Endothelial cell of umbilical vein (primary cell): ENCODE results near the gene NBEA. TPM values are rescaled to one million over a fixed set of nuclear protein-coding genes. Genes with fewer than 3 reads are reported as not detected.

Experiments used
- BruUV-seq: library from RNA; stranded (reverse); fragments of 400-500 nt; replicated peaks from 2 replicates; lab custom pipeline; 2021; lab: Mats Ljungman, UMichigan
- CTCF ChIA-PET: fragments of 300-600, 350-600 bp; sonication (Branson Sonifier 250); formaldehyde crosslinking; loops from one replicate; lab custom pipeline; 2021; ENCODE audit warnings: antibody characterized with exemption, inconsistent platforms; lab: Charles Lee
- POLR2A ChIA-PET: fragments of 300-600, 350-600 bp; sonication (Branson Sonifier 250); formaldehyde crosslinking; loops from one replicate; lab custom pipeline; 2021; ENCODE audit warnings: antibody characterized with exemption, inconsistent platforms; lab: Charles Lee
- DNase-seq: peaks from one replicate; pipeline ENCODE4 v3.0.0-alpha.2; 2011; ENCODE audit warnings: low read depth, low spot score
- FAIRE-seq: peaks from 2 replicates; lab custom pipeline; 2011; peaks lifted over from hg19 to GRCh38; lab: Jason Lieb, UNC
- H2AFZ ChIP-seq: 2 replicates; pipeline ENCODE4 v1.6.0; 2012; ENCODE audit warnings: low read depth, low read length, control low read depth, inconsistent platforms
- H3K27ac ChIP-seq: 2 replicates; pipeline ENCODE4 v1.5.1; 2011; ENCODE audit warnings: low read depth, mild to moderate bottlenecking, control low read depth, low read length, moderate library complexity; ENCODE audit not compliant: insufficient read depth
- H3K27me3 ChIP-seq, 2 experiments: 2 replicates each; pipeline versions ENCODE4 v1.6.0 to v1.6.1; 2011; ENCODE audit warnings: low read length in 2 of 2, mixed read lengths in 1 of 2; ENCODE audit not compliant: control insufficient read depth in 2 of 2, insufficient read depth in 2 of 2
- H3K36me3 ChIP-seq, 2 experiments: 2 replicates in 1 of 2; 3 replicates in 1 of 2; pipeline ENCODE4 v1.5.1; 2011; ENCODE audit warnings: low read length in 2 of 2, mild to moderate bottlenecking in 1 of 2, moderate library complexity in 1 of 2; ENCODE audit not compliant: control insufficient read depth in 2 of 2, insufficient read depth in 2 of 2; ENCODE audit errors: extremely low read depth in 1 of 2
- H3K4me1 ChIP-seq: 3 replicates; pipeline ENCODE4 v1.5.1; 2011; ENCODE audit warnings: mild to moderate bottlenecking, low read length; ENCODE audit not compliant: control insufficient read depth, insufficient read depth; ENCODE audit errors: extremely low read depth
- H3K4me2 ChIP-seq: 2 replicates; pipeline ENCODE4 v1.6.1; 2011; ENCODE audit warnings: low read length, control low read depth, mixed read lengths; ENCODE audit not compliant: insufficient read depth
- H3K4me3 ChIP-seq, 3 experiments: fragments of 200-600 bp in 1 of 3; sonication (generic), shearing (Covaris generic) in 1 of 3; replicated peaks in 1 of 3; 2 replicates each; pipeline ENCODE4 v1.5.1; 2011 to 2016; ENCODE audit warnings: control low read depth in 3 of 3, low read length in 3 of 3, mild to moderate bottlenecking in 2 of 3, inconsistent platforms in 1 of 3, low read depth in 1 of 3, moderate library complexity in 1 of 3; ENCODE audit not compliant: insufficient read depth in 1 of 3
- H3K79me2 ChIP-seq: 2 replicates; pipeline ENCODE4 v1.6.0; 2012; ENCODE audit warnings: low read length, inconsistent platforms; ENCODE audit not compliant: control insufficient read depth, insufficient read depth
- H3K9ac ChIP-seq: replicated peaks from 2 replicates; pipeline ENCODE3; 2011; ENCODE audit warnings: low read length, control low read depth; ENCODE audit not compliant: insufficient read depth; ENCODE audit errors: extremely low read depth
- H3K9me1 ChIP-seq: replicated peaks from 3 replicates; pipeline ENCODE4 v1.6.0; 2011; ENCODE audit warnings: mild to moderate bottlenecking, low read length; ENCODE audit not compliant: control insufficient read depth, insufficient read depth; ENCODE audit errors: extremely low read depth
- H3K9me3 ChIP-seq: replicated peaks from 2 replicates; pipeline ENCODE4 v1.5.1; 2012; ENCODE audit warnings: low read length, inconsistent platforms; ENCODE audit not compliant: control insufficient read depth, insufficient read depth
- H4K20me1 ChIP-seq: replicated peaks from 2 replicates; pipeline ENCODE3; 2011; ENCODE audit warnings: mild to moderate bottlenecking, low read length; ENCODE audit not compliant: control insufficient read depth, insufficient read depth; ENCODE audit errors: extremely low read depth
- CTCF ChIP-seq, 2 donors: IDR thresholded peaks; 1 replicate in 1 of 2; 2 replicates in 1 of 2; pipeline ENCODE4 v1.5.1; 2011; ENCODE audit warnings: low read length in 2 of 2, mild to moderate bottlenecking in 2 of 2, moderate library complexity in 2 of 2, control low read depth in 1 of 2, inconsistent platforms in 1 of 2, low read depth in 1 of 2; ENCODE audit not compliant: insufficient read depth in 1 of 2; ENCODE audit errors: extremely low read depth in 1 of 2
- EZH2 ChIP-seq: IDR thresholded peaks from 2 replicates; pipeline ENCODE4 v1.6.1; 2012; ENCODE audit warnings: borderline replicate concordance, low read depth, mild to moderate bottlenecking, moderate library complexity, low read length, inconsistent platforms; ENCODE audit not compliant: severe bottlenecking
- FOS ChIP-seq: IDR thresholded peaks from 2 replicates; pipeline ENCODE4 v1.6.1; 2011; ENCODE audit warnings: mild to moderate bottlenecking, low read length, moderate library complexity, borderline replicate concordance; ENCODE audit not compliant: insufficient read depth
- GATA2 ChIP-seq: IDR thresholded peaks from 2 replicates; pipeline ENCODE4 v1.7.0; 2011; ENCODE audit warnings: low read depth, mild to moderate bottlenecking, moderate library complexity, mixed read lengths, low read length; ENCODE audit not compliant: insufficient read length, insufficient read depth
- JUN ChIP-seq: IDR thresholded peaks from 2 replicates; pipeline ENCODE4 v1.6.1; 2011; ENCODE audit warnings: borderline replicate concordance, low read depth; ENCODE audit not compliant: insufficient read length, insufficient read depth
- MAX ChIP-seq: IDR thresholded peaks from 2 replicates; pipeline ENCODE4 v1.6.1; 2011; ENCODE audit not compliant: insufficient read depth, insufficient read length
- MYC ChIP-seq: IDR thresholded peaks from one replicate; pipeline ENCODE4 v1.6.1; 2011; ENCODE audit warnings: mild to moderate bottlenecking, low read depth, low read length
- POLR2A ChIP-seq: IDR thresholded peaks from 2 replicates; pipeline ENCODE4 v1.6.1; 2012; ENCODE audit warnings: low read depth, mild to moderate bottlenecking, control low read depth, low read length
- POLR2AphosphoS5 ChIP-seq: IDR thresholded peaks from 2 replicates; pipeline ENCODE4 v1.6.1; 2012; ENCODE audit warnings: low read depth, mild to moderate bottlenecking, control low read depth, low read length, moderate library complexity; ENCODE audit not compliant: insufficient read depth
- dilution Hi-C: fragments of 300-500 bp; cut with MboI; formaldehyde crosslinking; loops from one replicate; pipeline ENCODE4 v1.15.0; 2019; ENCODE audit warnings: low sequenced_read_pairs; ENCODE audit not compliant: extremely low pct_ligation_motif_present
- intact Hi-C: fragments of 100-400 bp; cut with micrococcal nuclease; formaldehyde crosslinking; loops from one replicate; pipeline ENCODE4 v1.10.0; 2022
- polyA plus RNA-seq, 4 experiments: library from polyadenylated mRNA; depleted of rRNA in 3 of 4; stranded (reverse) in 3 of 4; unstranded in 1 of 4; fragments of >200 nt; gene quantifications; 2 replicates each; pipeline versions ENCODE4 v1.2.1 to v1.2.3, GENCODE V29; 2011 to 2012; ENCODE audit warnings: missing spikeins in 1 of 4
- total RNA-seq: library from RNA; stranded (reverse); gene quantifications from 2 replicates; pipeline ENCODE4 v1.2.3, GENCODE V29; 2021

Gene NBEA
- total and polyA plus RNA-seq, 2 donors (not counting 3 experiments of a cell fraction or from before 2014, with no cell fraction given): 3.0 to 4.8 TPM

- BruUV-seq: no TSS peak
- Histone ChIP-seq H3K4me3 (no peak overlapping the region), H3K27me3 (no peaks in the 10 kb centered on the region), H3K4me1 (no peaks in the 10 kb centered on the region), H3K27ac (no peak overlapping the region), H3K79me2 (no peaks in the 10 kb centered on the region), H4K20me1 (no peaks in the 10 kb centered on the region), H2AFZ (no peak overlapping the region), H3K9me1 (no peaks in the 10 kb centered on the region), H3K4me2 (no peak overlapping the region), H3K36me3 (no peaks in the 10 kb centered on the region), H3K9ac (no peak overlapping the region), H3K9me3 (no peaks in the 10 kb centered on the region)
- POLR2A ChIA-PET: no interaction called here
- FAIRE-seq: no peak
- no peak for TF ChIP-seq POLR2A
- no peak for TF ChIP-seq CTCF (IDR thresholded peaks at IDR 0.05; ENCODE audit: extremely low read depth in 1 of 2, insufficient read depth in 1 of 2, low read depth in 1 of 2, low read length in 2 of 2)
- no peak for TF ChIP-seq FOS
- no peak for TF ChIP-seq JUN
- no peak for TF ChIP-seq GATA2
- TF ChIP-seq MYC: no peak
- TF ChIP-seq POLR2AphosphoS5: no peak
- no peak for TF ChIP-seq EZH2
- TF ChIP-seq MAX: no peak
- dilution Hi-C loops (no loop called here), intact Hi-C loops (no loop called here)
- CTCF ChIA-PET: interaction anchor here (2.1 kb wide), 1 partner anchor 11 kb away, joined by 7 read pairs; no protein-coding TSS in a partner anchor
- no peak for DNase-seq
Measured at GRCh38 chr13:35659796-35660195, 717.7 kb downstream of the NBEA start.
